ENCODE results near the gene RYR2. TPM values are rescaled to one million over a fixed set of nuclear protein-coding genes. Genes with fewer than 3 reads are reported as not detected.

Gene RYR2
- total RNA-seq, 4 donors from 2014 or later = 1.2 to 7.0 (median 2.5) TPM

DNA sequence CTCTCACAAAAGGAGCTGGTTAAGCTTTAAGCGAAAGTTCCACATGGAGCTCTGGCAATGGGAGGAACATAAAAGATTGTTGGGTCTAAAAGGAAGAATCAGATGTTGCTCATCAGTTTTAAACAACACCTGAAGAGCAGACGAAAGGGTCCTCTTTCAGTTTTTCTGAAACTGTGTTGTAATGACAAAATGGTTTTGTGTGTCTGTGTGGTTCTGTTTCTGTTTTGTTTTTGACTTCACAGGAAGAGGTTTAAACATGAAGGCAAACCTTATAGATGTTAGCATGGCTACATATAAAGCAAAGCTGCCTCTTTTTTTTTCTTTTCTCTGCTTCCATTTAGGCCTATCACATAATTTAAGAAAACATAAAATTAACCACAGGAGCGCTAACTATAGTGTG lies 712.6 kb downstream of the RYR2 start:
- WGBS, 2 donors (ENCODE audit: low coverage in 1 of 2) = 77 to 81% methylated on average over 3 of the region's 3 CpGs
- TF ChIP-seq POLR2A (IDR thresholded peaks at IDR 0.05) = no peak
- TF ChIP-seq, protein P1, sequence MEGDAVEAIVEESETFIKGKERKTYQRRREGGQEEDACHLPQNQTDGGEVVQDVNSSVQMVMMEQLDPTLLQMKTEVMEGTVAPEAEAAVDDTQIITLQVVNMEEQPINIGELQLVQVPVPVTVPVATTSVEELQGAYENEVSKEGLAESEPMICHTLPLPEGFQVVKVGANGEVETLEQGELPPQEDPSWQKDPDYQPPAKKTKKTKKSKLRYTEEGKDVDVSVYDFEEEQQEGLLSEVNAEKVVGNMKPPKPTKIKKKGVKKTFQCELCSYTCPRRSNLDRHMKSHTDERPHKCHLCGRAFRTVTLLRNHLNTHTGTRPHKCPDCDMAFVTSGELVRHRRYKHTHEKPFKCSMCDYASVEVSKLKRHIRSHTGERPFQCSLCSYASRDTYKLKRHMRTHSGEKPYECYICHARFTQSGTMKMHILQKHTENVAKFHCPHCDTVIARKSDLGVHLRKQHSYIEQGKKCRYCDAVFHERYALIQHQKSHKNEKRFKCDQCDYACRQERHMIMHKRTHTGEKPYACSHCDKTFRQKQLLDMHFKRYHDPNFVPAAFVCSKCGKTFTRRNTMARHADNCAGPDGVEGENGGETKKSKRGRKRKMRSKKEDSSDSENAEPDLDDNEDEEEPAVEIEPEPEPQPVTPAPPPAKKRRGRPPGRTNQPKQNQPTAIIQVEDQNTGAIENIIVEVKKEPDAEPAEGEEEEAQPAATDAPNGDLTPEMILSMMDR (IDR thresholded peaks at IDR 0.05) = no peak
- Histone ChIP-seq H3K4me3 (no peak overlapping the region), H3K27ac (no peak overlapping the region), H3K27me3 (no peaks in the 10 kb centered on the region), H3K9me3 (no peaks in the 10 kb centered on the region), H3K4me1 (no peaks in the 10 kb centered on the region), H3K36me3 (no peaks in the 10 kb centered on the region)
- no peak for DNase-seq
- in situ Hi-C loops (cut with MboI; ENCODE audit: low pct_ligation_motif_present in 1 of 4, low pct_unique_long_range_greater_than_20kb in 1 of 4, low sequenced_read_pairs in 3 of 4) (no loop called here), intact Hi-C loops (cut with DNase I; ENCODE audit: low total_unique reads) (no loop called here)

DNA sequence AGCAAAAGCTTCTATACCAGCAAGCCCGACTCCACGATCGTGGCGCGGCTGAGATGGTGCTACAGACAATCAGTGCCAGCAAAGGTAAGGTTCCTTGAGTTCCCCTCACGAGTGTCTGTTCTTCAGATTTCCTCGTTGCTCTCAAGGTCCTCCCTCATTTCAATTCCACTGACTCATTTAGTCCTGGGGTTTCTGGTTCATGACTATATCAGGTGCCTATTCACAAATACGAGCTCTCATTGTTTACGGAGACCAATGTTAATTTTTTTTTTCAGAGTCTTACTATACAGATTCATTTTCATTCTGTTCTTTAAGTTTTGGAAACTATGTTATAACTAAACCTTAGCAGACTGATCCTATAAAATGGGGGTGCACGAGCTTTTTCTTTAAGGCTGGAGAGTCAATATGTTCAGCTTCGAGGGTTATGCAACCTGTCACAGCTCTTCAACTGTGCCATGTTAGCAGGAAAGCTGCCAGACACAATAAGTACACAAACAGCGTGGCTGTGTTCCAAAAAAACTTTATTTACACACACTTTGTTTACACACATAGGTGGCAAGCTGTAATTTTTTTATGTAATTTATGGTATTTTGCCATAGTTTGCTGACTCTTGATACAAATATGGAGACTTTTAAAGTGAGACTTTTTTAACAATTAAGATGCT lies 714.5 kb downstream of the RYR2 start:
- TF ChIP-seq POLR2A (IDR thresholded peaks at IDR 0.05) (no peak), POLR2AphosphoS5 (IDR thresholded peaks at IDR 0.05) (no peak), EP300 (IDR thresholded peaks at IDR 0.05; ENCODE audit: low read depth) (no peak)
- TF ChIP-seq, protein P1 (IDR thresholded peaks at IDR 0.05) = no peak
- H3K27me3 ChIP-seq = no peaks in the 10 kb centered on the region
- H3K4me3 ChIP-seq = no peak overlapping the region
- no peak for DNase-seq
- no peaks in the 10 kb centered on the region for H3K36me3 ChIP-seq
- H3K27ac ChIP-seq = no peak overlapping the region
- no peaks in the 10 kb centered on the region for H3K9me3 ChIP-seq
- in situ Hi-C loops (cut with MboI; ENCODE audit: low pct_ligation_motif_present in 1 of 4, low pct_unique_long_range_greater_than_20kb in 1 of 4, low sequenced_read_pairs in 3 of 4) = no loop called here
- 53 to 66% methylated on average over 5 to 12 of the region's 12 CpGs for WGBS, 2 donors (ENCODE audit: low coverage in 1 of 2)
- intact Hi-C loops (cut with DNase I; ENCODE audit: low total_unique reads) = no loop called here
- H3K4me1 ChIP-seq = no peaks in the 10 kb centered on the region

DNA sequence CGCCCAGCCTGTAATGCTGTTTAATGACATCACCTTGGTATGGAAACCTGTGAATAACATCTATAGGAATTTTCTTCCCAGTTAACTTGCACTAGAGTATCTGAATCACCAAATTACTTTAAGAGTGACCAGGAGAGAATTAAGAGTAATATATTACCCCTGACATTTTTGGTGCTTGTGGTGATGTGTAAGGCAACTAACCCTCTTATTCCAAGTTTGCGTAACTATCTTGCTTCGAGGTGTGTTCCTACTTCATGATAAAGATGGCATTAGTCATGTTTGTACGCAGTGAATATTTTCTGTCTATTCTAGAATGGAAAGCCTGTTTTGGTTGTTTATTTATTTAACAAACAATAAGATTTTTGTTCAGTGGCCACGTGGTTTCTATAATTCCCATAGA lies 717.4 kb downstream of the RYR2 start:
- no peak overlapping the region for H3K4me3 ChIP-seq
- H3K36me3 ChIP-seq = no peaks in the 10 kb centered on the region
- in situ Hi-C loops (cut with MboI; ENCODE audit: low pct_ligation_motif_present in 1 of 4, low pct_unique_long_range_greater_than_20kb in 1 of 4, low sequenced_read_pairs in 3 of 4) = no loop called here
- TF ChIP-seq POLR2A (IDR thresholded peaks at IDR 0.05) (no peak), POLR2AphosphoS5 (IDR thresholded peaks at IDR 0.05) (no peak), EP300 (IDR thresholded peaks at IDR 0.05; ENCODE audit: low read depth) (no peak)
- TF ChIP-seq, protein P1 (IDR thresholded peaks at IDR 0.05) = no peak
- 65 to 70% methylated on average over 5 of the region's 5 CpGs for WGBS, 2 donors (ENCODE audit: low coverage in 1 of 2)
- intact Hi-C loops (cut with DNase I; ENCODE audit: low total_unique reads) = no loop called here
- no peaks in the 10 kb centered on the region for H3K9me3 ChIP-seq
- no peak overlapping the region for H3K27ac ChIP-seq
- H3K4me1 ChIP-seq = no peaks in the 10 kb centered on the region
- no peaks in the 10 kb centered on the region for H3K27me3 ChIP-seq
- no peak for DNase-seq

DNA sequence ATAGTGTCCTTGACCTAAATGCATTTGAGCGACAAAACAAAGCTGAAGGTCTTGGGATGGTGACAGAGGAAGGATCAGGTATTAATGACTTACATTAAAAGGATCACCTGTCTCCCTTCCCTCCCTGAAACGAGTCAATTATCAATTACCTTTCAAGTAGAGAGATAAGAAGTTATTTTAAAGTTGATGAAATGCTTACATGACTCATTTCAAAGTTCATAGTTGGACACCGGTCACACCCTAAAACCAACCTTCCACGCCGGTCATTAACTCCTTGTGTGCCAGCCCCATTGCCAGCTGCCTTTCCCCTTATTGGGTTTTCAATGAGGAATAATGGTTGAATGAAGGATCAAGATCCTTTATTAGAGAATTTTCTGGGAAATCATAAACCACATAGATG lies 719.0 kb downstream of the RYR2 start:
- H3K27me3 ChIP-seq = no peaks in the 10 kb centered on the region
- H3K4me1 ChIP-seq = no peaks in the 10 kb centered on the region
- no peaks in the 10 kb centered on the region for H3K36me3 ChIP-seq
- no peak overlapping the region for H3K4me3 ChIP-seq
- DNase-seq = no peak
- intact Hi-C loops (cut with DNase I; ENCODE audit: low total_unique reads) (no loop called here), in situ Hi-C loops (cut with MboI; ENCODE audit: low pct_ligation_motif_present in 1 of 4, low pct_unique_long_range_greater_than_20kb in 1 of 4, low sequenced_read_pairs in 3 of 4) (no loop called here)
- H3K27ac ChIP-seq = no peak overlapping the region
- WGBS, 2 donors (ENCODE audit: low coverage in 1 of 2) = 41 to 52% methylated on average over 5 of the region's 5 CpGs
- TF ChIP-seq POLR2AphosphoS5 (IDR thresholded peaks at IDR 0.05) = no peak
- TF ChIP-seq, protein P1 (IDR thresholded peaks at IDR 0.05) = no peak
- no peak for TF ChIP-seq EP300 (IDR thresholded peaks at IDR 0.05; ENCODE audit: low read depth)
- no peak for TF ChIP-seq POLR2A (IDR thresholded peaks at IDR 0.05)
- no peaks in the 10 kb centered on the region for H3K9me3 ChIP-seq
